A549 (cell line): ENCODE data around the gene HSPB9. TPM values are rescaled to one million over a fixed set of nuclear protein-coding genes. Genes with fewer than 3 reads are reported as not detected.

Experiments used
- ATAC-seq, 2 experiments: fragments of 200-7000 bp in 1 of 2; fragments of >200 bp in 1 of 2; cut with Nextera tagmentation in 1 of 2; cut with Tn5 transposase in 1 of 2; 3 replicates each; pipeline versions ENCODE4 v1.8.0 to v1.9.1; 2018 to 2020; ENCODE audit warnings: mild to moderate bottlenecking in 1 of 2, moderate library complexity in 1 of 2
- CTCF ChIA-PET: fragments of 300-600 bp; sonication (Branson Sonifier 250); formaldehyde crosslinking; extraction: SDS; loops from one replicate; lab custom pipeline; 2021; ENCODE audit warnings: antibody characterized with exemption, inconsistent platforms; lab: Yijun Ruan, JAX
- POLR2A ChIA-PET: fragments of 350-600 bp; formaldehyde crosslinking; extraction: SDS; loops from one replicate; lab custom pipeline; 2021; ENCODE audit warnings: antibody characterized with exemption, inconsistent platforms; lab: Yijun Ruan, JAX
- DNase-seq, 2 experiments: peaks; one replicate each; pipeline versions ENCODE4 v3.0.0 to v3.0.0-alpha.2; 2011 to 2016; ENCODE audit warnings: low read depth in 1 of 2, low spot score in 1 of 2
- FAIRE-seq: peaks from 2 replicates; lab custom pipeline; 2011; peaks lifted over from hg19 to GRCh38; lab: Jason Lieb, UNC
- H3K27ac ChIP-seq, 2 experiments: fragments of >200 bp; sonication (Bioruptor Twin); formaldehyde crosslinking; 3 replicates each; pipeline ENCODE4 v1.5.1; 2016 to 2017
- H3K4me1 ChIP-seq: fragments of >200 bp; sonication (Bioruptor Twin); formaldehyde crosslinking; 3 replicates; pipeline ENCODE4 v1.6.1; 2016
- H3K4me2 ChIP-seq: fragments of >200 bp; sonication (Bioruptor Twin); formaldehyde crosslinking; 3 replicates; pipeline ENCODE4 v1.6.1; 2016
- H3K4me3 ChIP-seq: fragments of >200 bp; sonication (Bioruptor Twin); formaldehyde crosslinking; 3 replicates; pipeline ENCODE4 v1.5.1; 2016
- H3K9me3 ChIP-seq: fragments of >200 bp; sonication (Bioruptor Twin); formaldehyde crosslinking; 3 replicates; pipeline ENCODE4 v1.6.1; 2016
- CBX8 ChIP-seq: fragments of 200-600 bp; sonication (generic); IDR thresholded peaks from 2 replicates; pipeline ENCODE4 v1.6.1; 2016
- EHF ChIP-seq: fragments of 250-450 bp; sonication (Bioruptor Pico); IDR thresholded peaks from 2 replicates; pipeline ENCODE4 v1.5.0; 2020; ENCODE audit warnings: mild to moderate bottlenecking
- EP300 ChIP-seq, 2 experiments: fragments of >200 bp; sonication (Bioruptor Twin); formaldehyde crosslinking; IDR thresholded peaks; 2 replicates in 1 of 2; 3 replicates in 1 of 2; pipeline ENCODE4 v1.6.1; 2016 to 2017
- FOSB ChIP-seq: fragments of 250-450 bp; sonication (Bioruptor Pico); IDR thresholded peaks from 2 replicates; pipeline ENCODE4 v1.5.0; 2020; ENCODE audit warnings: mild to moderate bottlenecking, moderate library complexity
- FOSL2 ChIP-seq, 2 experiments: fragments of 450-650 bp in 1 of 2; fragments of >200 bp in 1 of 2; sonication (Bioruptor Twin) in 1 of 2; formaldehyde crosslinking; IDR thresholded peaks; 2 replicates each; pipeline versions ENCODE4 v1.5.0 to v1.6.1; 2016 to 2020; ENCODE audit warnings: mild to moderate bottlenecking in 1 of 2, moderate library complexity in 1 of 2
- GATA3 ChIP-seq: IDR thresholded peaks from 2 replicates; pipeline ENCODE4 v1.6.1; 2012; ENCODE audit warnings: borderline replicate concordance
- HDAC2 ChIP-seq: fragments of 200-600 bp; sonication (generic); IDR thresholded peaks from 2 replicates; pipeline ENCODE4 v1.6.1; 2016
- JUN ChIP-seq, 2 experiments: fragments of >200 bp; sonication (Bioruptor Twin); formaldehyde crosslinking; IDR thresholded peaks; 2 replicates in 1 of 2; 3 replicates in 1 of 2; pipeline ENCODE4 v1.6.1; 2016 to 2017
- JUNB ChIP-seq: fragments of >200 bp; sonication (Bioruptor Twin); formaldehyde crosslinking; IDR thresholded peaks from 2 replicates; pipeline ENCODE4 v1.6.1; 2016
- MYC ChIP-seq: IDR thresholded peaks from 2 replicates; pipeline ENCODE4 v1.6.1; 2012; ENCODE audit warnings: mild to moderate bottlenecking, inconsistent platforms, low read length, improper control_type of control experiment, borderline replicate concordance
- NFE2L2 ChIP-seq: fragments of 150-350 bp; conservative IDR thresholded peaks from 2 replicates; pipeline ENCODE4 v1.6.1; 2014; ENCODE audit warnings: low read length
- PHF8 ChIP-seq: fragments of 200-600 bp; sonication (generic); IDR thresholded peaks from 2 replicates; pipeline ENCODE4 v1.6.1; 2016; ENCODE audit warnings: low read depth, mild to moderate bottlenecking, antibody characterized with exemption, moderate library complexity, borderline replicate concordance
- POLR2AphosphoS2 ChIP-seq: conservative IDR thresholded peaks from 2 replicates; pipeline ENCODE4 v1.6.1; 2012; ENCODE audit warnings: low read length, improper control_type of control experiment, inconsistent platforms
- RAD21 ChIP-seq, 2 experiments: fragments of >200 bp in 1 of 2; sonication (Bioruptor Twin) in 1 of 2; formaldehyde crosslinking in 1 of 2; IDR thresholded peaks in 1 of 2; conservative IDR thresholded peaks in 1 of 2; 2 replicates in 1 of 2; 3 replicates in 1 of 2; pipeline ENCODE4 v1.6.1; 2012 to 2018; ENCODE audit warnings: inconsistent platforms in 1 of 2
- RARB ChIP-seq: fragments of 250-450 bp; sonication (Bioruptor Pico); IDR thresholded peaks from 2 replicates; pipeline ENCODE4 v1.8.0; 2021; ENCODE audit warnings: mild to moderate bottlenecking, moderate library complexity
- SMC3 ChIP-seq: fragments of >200 bp; sonication (Bioruptor Twin); formaldehyde crosslinking; IDR thresholded peaks from 3 replicates; pipeline ENCODE4 v1.6.1; 2018; ENCODE audit warnings: inconsistent platforms
- TFCP2L1 ChIP-seq: fragments of 250-450 bp; sonication (Bioruptor Pico); IDR thresholded peaks from 2 replicates; pipeline ENCODE4 v1.5.0; 2021; ENCODE audit warnings: mild to moderate bottlenecking
- TP53 ChIP-seq: fragments of 250-450 bp; sonication (Bioruptor Pico); IDR thresholded peaks from 2 replicates; pipeline ENCODE4 v1.5.0; 2021; ENCODE audit warnings: mild to moderate bottlenecking, moderate library complexity
- ZC3H11A ChIP-seq: fragments of 450-650 bp; IDR thresholded peaks from 2 replicates; pipeline ENCODE4 v1.6.1; 2014; ENCODE audit warnings: antibody characterized with exemption, mild to moderate bottlenecking
- ZNF302 ChIP-seq: fragments of 250-450 bp; sonication (Bioruptor Pico); IDR thresholded peaks from 2 replicates; pipeline ENCODE4 v1.9.0; 2021; ENCODE audit warnings: inconsistent platforms, mild to moderate bottlenecking, moderate library complexity
- ZSCAN20 ChIP-seq: fragments of 250-450 bp; sonication (Bioruptor Pico); IDR thresholded peaks from 2 replicates; pipeline ENCODE4 v1.8.0; 2022; ENCODE audit warnings: mild to moderate bottlenecking, moderate library complexity
- WGBS: methylation state at CpG from one replicate; pipeline ENCODE4 v1.1.6; 2017; ENCODE audit errors: missing lambda C conversion rate; 5-methylcytosine and 5-hydroxymethylcytosine counted together
- polyA plus RNA-seq, 4 experiments: library from polyadenylated mRNA; depleted of rRNA in 3 of 4; stranded (reverse); fragments of >200 nt; fragmentation: RNase III in 1 of 4; extraction: RNeasy Plus Mini Kit Qiagen cat#74134 plus additional on column Dnase treatment in 1 of 4; gene quantifications; 2 replicates in 3 of 4; 3 replicates in 1 of 4; pipeline ENCODE4 v1.2.3, GENCODE V29; 2011 to 2017
- TF ChIP-seq, protein P1 (sequence below): fragments of >200 bp; sonication (Bioruptor Twin); formaldehyde crosslinking; IDR thresholded peaks from 3 replicates; pipeline ENCODE4 v1.5.1; 2016
- TF ChIP-seq, protein P2 (sequence below): IDR thresholded peaks from 2 replicates; pipeline ENCODE4 v1.6.1; 2012
- TF ChIP-seq, protein P3 (sequence below): fragments of >200 bp; sonication (Bioruptor Twin); formaldehyde crosslinking; IDR thresholded peaks from 2 replicates; pipeline ENCODE4 v1.6.1; 2016
- TF ChIP-seq, protein P4 (sequence below): IDR thresholded peaks from 2 replicates; pipeline ENCODE4 v1.6.1; 2012
- TF ChIP-seq, protein P5 (sequence below): fragments of 250-450 bp; sonication (Bioruptor Pico); IDR thresholded peaks from 2 replicates; pipeline ENCODE4 v1.5.0; 2021; ENCODE audit warnings: mild to moderate bottlenecking, moderate library complexity, borderline replicate concordance

Gene HSPB9
- polyA plus RNA-seq, 2 of the 4 experiments (the other 2 are of a cell fraction), result 0.04 TPM; not detected in 1

DNA sequence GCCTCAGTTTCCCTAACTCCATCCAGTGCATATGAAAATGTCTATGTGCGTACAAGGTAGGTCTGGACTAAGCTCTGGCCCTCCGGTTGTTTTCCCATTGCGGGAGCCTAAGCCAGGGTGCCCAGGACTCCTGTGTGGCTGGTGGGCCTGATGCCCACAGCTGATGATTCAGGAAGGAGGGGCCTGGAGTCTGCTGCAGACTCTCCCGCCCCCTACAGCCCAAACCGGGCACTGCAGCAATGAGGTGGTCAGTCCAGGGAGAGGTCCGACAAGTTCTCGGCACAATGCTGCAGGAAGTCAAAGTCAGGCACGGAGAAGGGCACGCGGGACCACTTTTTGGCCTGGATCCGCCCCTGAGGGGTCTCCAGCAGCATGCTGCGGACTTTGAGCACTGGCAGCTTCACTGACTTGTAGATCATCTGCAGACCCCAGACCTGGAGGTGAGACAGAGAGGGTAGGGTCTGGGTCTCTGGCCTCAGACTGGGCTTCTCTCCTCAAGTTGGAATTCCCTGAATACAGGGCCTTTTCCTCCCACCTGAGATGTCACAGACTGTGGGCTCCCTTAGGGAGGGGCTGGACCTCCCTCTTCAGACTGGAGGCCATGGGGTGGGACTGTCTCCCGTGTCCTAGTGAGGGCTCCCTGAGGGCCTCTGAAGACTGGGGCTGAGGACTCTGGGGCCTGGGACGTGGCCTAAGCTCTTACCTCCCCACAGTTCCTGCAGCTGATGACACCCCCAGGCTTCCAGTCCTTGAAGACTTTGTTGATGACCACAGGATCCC is 20.9 kb upstream of the HSPB9 start:
- H3K4me1 ChIP-seq, result no peaks in the 10 kb centered on the region
- CTCF ChIA-PET, result interaction anchor here (0.6 to 39.5 kb wide), 23 partner anchors 10 to 431 kb away, joined by 3 to 658 read pairs (median 6); partner anchors contain the start of genes CNP, DHX58, DNAJC7 and KAT2A
- POLR2A ChIA-PET, result no interaction called here
- no peak overlapping the region for H3K4me2 ChIP-seq
- 46% methylated on average over 14 of the region's 14 CpGs for WGBS
- H3K4me3 ChIP-seq, result no peak overlapping the region
- DNase-seq (peak; percentile 76 to 93), FAIRE-seq (peak; percentile 39), ATAC-seq (peak; percentile 61 to 89; a peak in 5 of 6 replicates)
- H3K9me3 ChIP-seq, result no peaks in the 10 kb centered on the region
- TF ChIP-seq TFCP2L1 (CRISPR knock-in tag) (no peak), CBX8 (no peak), ZNF302 (CRISPR knock-in tag) (no peak), POLR2AphosphoS2 (no peak), GATA3 (no peak), JUN (IDR thresholded peaks at IDR 0.05) (no peak), RAD21 (conservative IDR thresholded peaks at IDR 0.05 in 1 of 2, IDR thresholded peaks at IDR 0.05 in 1 of 2) (peak; percentile 73 to 88), FOSL2 (IDR thresholded peaks at IDR 0.05) (no peak), FOSL2 (CRISPR knock-in tag; IDR thresholded peaks at IDR 0.05) (0 out of 2 replicates have a peak, but pooled peaks have one; percentile 29), SMC3 (peak; percentile 65; the same call in 1 of the 3 replicates), TP53 (CRISPR knock-in tag) (no peak)
- TF ChIP-seq, protein P1, sequence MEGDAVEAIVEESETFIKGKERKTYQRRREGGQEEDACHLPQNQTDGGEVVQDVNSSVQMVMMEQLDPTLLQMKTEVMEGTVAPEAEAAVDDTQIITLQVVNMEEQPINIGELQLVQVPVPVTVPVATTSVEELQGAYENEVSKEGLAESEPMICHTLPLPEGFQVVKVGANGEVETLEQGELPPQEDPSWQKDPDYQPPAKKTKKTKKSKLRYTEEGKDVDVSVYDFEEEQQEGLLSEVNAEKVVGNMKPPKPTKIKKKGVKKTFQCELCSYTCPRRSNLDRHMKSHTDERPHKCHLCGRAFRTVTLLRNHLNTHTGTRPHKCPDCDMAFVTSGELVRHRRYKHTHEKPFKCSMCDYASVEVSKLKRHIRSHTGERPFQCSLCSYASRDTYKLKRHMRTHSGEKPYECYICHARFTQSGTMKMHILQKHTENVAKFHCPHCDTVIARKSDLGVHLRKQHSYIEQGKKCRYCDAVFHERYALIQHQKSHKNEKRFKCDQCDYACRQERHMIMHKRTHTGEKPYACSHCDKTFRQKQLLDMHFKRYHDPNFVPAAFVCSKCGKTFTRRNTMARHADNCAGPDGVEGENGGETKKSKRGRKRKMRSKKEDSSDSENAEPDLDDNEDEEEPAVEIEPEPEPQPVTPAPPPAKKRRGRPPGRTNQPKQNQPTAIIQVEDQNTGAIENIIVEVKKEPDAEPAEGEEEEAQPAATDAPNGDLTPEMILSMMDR, result peak; percentile 75
- TF ChIP-seq, protein P2, sequence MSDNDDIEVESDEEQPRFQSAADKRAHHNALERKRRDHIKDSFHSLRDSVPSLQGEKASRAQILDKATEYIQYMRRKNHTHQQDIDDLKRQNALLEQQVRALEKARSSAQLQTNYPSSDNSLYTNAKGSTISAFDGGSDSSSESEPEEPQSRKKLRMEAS, result 0 out of 2 replicates have a peak, but pooled peaks have one; percentile 21
- TF ChIP-seq, protein P3, sequence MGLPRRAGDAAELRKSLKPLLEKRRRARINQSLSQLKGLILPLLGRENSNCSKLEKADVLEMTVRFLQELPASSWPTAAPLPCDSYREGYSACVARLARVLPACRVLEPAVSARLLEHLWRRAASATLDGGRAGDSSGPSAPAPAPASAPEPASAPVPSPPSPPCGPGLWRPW, result no peak
- TF ChIP-seq, all 56 proteins: peak for 5
- H3K27ac ChIP-seq, result no peak overlapping the region

DNA sequence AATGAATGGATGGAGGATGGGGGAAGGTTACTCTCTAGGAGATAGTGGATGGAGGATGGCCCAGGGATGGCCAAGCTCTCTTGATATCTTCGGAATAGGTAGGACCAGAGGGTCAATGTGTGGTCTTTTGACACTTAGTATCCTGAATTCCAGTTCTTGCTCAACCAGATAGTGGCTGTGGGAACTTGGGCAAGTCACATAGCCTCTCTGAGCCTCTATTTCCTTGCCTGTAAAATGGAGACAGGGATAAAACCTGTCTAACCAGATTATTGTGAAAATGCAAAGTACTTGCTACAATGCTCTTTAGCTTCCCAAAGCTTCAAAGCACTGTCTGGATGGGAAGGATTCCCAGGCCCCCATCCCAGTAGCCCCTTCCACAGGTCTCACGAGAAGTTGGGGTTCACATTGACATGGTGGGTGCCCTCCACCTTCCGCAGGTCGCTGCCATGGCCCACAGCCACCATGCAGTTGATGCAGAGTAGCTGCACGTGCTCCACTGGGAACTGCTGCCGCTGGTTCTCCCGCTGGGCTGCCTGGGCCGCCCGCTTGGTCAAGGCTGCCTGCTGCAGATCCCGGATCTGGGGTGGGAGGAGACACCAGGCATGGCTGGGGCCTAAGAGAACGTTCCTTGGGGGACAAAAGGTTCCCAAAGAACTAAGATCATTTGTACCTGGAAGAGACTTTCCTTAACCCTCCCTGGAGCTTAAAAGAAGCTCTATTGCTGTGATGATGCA is 19.2 kb upstream of the HSPB9 start:
- Histone ChIP-seq H3K4me1 (peaks cover 5% of the 10 kb centered on the region; the same call in 1 of the 3 replicates), H3K4me2 (no peak overlapping the region), H3K4me3 (no peak overlapping the region), H3K27ac (no peak overlapping the region), H3K9me3 (no peaks in the 10 kb centered on the region)
- FAIRE-seq, result no peak
- 73% methylated on average over 11 of the region's 11 CpGs for WGBS
- ATAC-seq, result no peak
- ChIA-PET POLR2A (no interaction called here), CTCF (interaction anchor here (0.8 to 39.5 kb wide), 12 partner anchors 8 to 424 kb away, joined by 3 to 658 read pairs (median 4); partner anchors contain the start of genes DHX58, DNAJC7, KAT2A and NKIRAS2)
- no peak for DNase-seq
- TF ChIP-seq ZSCAN20 (CRISPR knock-in tag), result no peak
- no peak for TF ChIP-seq HDAC2
- no peak for TF ChIP-seq MYC
- TF ChIP-seq, protein P1, result no peak
- no peak for TF ChIP-seq ZC3H11A
- TF ChIP-seq ZNF302 (CRISPR knock-in tag), result no peak
- no peak for TF ChIP-seq JUNB
- TF ChIP-seq, protein P4, sequence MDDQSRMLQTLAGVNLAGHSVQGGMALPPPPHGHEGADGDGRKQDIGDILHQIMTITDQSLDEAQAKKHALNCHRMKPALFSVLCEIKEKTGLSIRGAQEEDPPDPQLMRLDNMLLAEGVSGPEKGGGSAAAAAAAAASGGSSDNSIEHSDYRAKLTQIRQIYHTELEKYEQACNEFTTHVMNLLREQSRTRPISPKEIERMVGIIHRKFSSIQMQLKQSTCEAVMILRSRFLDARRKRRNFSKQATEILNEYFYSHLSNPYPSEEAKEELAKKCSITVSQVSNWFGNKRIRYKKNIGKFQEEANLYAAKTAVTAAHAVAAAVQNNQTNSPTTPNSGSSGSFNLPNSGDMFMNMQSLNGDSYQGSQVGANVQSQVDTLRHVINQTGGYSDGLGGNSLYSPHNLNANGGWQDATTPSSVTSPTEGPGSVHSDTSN, result no peak
- TF ChIP-seq EP300 (IDR thresholded peaks at IDR 0.05), result no peak
- TF ChIP-seq FOSB (CRISPR knock-in tag), result no peak
- TF ChIP-seq PHF8, result no peak
- TF ChIP-seq GATA3, result no peak
- TF ChIP-seq, protein P5, sequence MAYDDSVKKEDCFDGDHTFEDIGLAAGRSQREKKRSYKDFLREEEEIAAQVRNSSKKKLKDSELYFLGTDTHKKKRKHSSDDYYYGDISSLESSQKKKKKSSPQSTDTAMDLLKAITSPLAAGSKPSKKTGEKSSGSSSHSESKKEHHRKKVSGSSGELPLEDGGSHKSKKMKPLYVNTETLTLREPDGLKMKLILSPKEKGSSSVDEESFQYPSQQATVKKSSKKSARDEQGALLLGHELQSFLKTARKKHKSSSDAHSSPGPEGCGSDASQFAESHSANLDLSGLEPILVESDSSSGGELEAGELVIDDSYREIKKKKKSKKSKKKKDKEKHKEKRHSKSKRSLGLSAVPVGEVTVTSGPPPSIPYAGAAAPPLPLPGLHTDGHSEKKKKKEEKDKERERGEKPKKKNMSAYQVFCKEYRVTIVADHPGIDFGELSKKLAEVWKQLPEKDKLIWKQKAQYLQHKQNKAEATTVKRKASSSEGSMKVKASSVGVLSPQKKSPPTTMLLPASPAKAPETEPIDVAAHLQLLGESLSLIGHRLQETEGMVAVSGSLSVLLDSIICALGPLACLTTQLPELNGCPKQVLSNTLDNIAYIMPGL (CRISPR knock-in tag), result no peak
- no peak for TF ChIP-seq NFE2L2
- TF ChIP-seq TFCP2L1 (CRISPR knock-in tag), result no peak
- TF ChIP-seq RARB (CRISPR knock-in tag), result no peak
- TF ChIP-seq EHF (CRISPR knock-in tag), result no peak
